GM19372 (cell line): ENCODE measurements around the gene TMEM270.
"Not testable (repeated sequence)": the region's sequence is repeated elsewhere in the genome, so short reads cannot be mapped to it uniquely, and the experiment has no call there.

ENCODE experiments used
- ATAC-seq: cut with Tn5 transposase; IDR thresholded peaks from one replicate; pipeline ENCODE4 v1.9.1; 2021; ENCODE audit warnings: mild to moderate bottlenecking, low read depth, moderate library complexity; ENCODE audit not compliant: unreplicated experiment

TMEM270 gene, protein sequence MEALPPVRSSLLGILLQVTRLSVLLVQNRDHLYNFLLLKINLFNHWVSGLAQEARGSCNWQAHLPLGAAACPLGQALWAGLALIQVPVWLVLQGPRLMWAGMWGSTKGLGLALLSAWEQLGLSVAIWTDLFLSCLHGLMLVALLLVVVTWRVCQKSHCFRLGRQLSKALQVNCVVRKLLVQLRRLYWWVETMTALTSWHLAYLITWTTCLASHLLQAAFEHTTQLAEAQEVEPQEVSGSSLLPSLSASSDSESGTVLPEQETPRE

GRCh38 chr7:73860859-73861258 is at the start of gene TMEM270:
Gene TMEM270, plus strand, starts transcription at chr7:73861159. Its CDS starts 36 bp downstream, at chr7:73861195.
- ATAC-seq = no peak

DNA sequence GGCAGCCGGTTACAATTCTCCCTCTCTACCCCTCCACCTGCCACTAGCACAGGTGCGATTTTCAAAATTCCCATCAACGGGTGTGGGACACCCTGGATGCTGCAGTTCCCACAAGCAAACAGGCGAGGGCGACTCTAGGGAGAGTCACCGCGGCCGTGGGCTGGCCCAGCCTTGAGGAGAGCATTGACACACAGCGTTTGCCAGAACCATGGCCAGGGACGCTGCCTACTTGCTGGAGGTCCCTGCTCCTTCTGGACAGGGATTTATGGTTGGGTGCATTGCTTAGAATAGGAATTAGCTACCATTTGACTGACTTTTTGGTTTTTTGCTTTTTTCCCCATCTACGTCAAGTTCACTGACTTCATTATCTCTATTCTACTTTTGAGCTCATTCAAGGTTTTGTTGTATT is 49.2 kb upstream of the TMEM270 start:
- no peak for ATAC-seq

DNA sequence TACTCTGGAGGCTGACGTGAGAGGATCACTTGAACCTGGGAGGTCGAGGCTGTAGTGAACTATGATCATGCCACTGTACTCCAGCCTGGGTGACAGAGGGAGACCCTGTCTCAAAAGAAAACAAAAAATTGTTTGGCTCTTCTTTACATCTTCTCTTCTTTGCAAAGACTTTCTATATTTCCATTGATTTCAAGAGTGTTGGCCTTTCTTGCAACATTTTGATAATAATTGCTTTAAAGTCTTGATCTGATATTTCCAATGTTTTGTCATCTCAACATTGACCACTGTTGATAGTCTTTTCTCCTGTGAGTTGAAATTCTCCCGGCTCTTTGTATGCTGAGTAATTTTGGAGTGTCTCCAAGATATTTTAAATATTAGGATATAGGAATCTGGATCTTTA is 48.0 kb upstream of the TMEM270 start:
- no peak for ATAC-seq

- ATAC-seq = no peak
Measured at GRCh38 chr7:73815436-73815835, 45.5 kb upstream of the TMEM270 start.

GRCh38 chr7:73817121-73817520 is 43.8 kb upstream of the TMEM270 start:
- no peak for ATAC-seq

DNA sequence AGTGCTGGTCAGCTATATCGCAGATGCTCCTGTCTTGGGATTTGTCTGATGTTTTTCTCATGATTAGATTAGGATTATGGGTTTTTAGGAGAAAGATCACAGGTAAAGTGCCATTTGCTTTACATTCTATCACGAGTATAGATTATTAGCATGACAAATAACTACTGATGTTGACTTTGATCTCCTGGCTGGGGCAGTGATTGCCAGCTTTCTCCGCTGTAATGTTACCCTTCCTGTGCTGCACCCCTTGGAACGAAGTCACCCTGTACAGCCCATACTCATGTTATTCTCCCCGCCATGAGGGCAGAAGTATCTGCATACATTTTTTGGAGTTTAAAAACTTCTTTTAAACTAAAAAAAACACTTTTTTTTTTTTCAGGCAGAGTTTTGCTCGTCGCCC is 40.9 kb upstream of the TMEM270 start:
- ATAC-seq = no peak

DNA sequence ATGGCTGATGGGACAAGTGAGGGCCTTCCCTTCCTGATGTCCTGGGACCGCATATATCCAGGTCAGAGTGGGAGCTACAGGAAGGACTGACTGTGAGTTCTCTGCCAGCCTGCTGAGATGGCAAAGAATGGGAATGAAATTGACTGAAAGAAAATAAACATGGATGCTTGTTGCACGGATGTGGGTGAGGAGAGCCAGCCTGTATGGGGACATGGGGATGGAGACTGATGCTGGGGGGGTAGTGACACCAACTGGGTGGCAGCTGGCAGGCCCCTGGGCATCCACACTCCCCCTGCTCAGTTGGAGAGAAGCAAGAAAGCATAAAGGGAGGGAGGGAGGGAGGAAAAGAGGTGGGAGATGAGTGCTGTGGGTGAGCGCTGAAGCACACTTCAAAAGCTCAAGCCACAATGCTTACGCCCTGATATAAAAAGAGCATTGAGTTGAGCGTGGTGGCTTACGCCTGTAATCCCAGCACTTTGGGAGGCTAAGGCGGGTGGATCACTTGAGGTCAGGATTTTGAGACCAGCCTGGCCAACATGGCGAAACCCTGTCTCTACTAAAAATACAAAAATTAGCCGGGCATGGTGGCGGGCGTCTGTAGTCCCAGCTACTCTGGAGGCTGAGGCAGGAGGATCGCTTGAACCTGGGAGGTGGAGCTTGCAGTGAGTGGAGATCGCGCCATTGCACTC is 39.2 kb upstream of the TMEM270 start:
- ATAC-seq = not testable (repeated sequence)

GRCh38 chr7:73822319-73823173 is 38.4 kb upstream of the TMEM270 start:
- ATAC-seq = no peak

DNA sequence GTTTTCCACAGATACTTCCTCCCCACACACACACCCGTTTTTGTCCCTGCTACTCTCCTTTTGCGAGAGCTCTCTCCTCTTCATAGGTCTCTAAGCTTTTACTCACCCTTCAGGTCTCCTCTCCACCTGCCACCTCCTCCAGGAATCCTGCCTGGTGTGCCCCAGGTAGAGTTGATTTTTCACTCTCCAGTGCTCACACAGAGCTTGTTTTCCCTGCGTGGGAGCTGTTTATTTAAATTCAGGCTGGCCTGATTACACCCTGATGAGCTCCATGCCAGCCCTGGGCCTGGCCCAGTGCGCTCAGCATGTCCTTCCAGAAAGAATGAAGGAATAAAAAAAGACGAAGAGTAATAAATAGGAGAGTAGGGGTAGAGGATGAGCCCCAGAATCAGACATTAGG is 37.7 kb upstream of the TMEM270 start:
- no peak for ATAC-seq

DNA sequence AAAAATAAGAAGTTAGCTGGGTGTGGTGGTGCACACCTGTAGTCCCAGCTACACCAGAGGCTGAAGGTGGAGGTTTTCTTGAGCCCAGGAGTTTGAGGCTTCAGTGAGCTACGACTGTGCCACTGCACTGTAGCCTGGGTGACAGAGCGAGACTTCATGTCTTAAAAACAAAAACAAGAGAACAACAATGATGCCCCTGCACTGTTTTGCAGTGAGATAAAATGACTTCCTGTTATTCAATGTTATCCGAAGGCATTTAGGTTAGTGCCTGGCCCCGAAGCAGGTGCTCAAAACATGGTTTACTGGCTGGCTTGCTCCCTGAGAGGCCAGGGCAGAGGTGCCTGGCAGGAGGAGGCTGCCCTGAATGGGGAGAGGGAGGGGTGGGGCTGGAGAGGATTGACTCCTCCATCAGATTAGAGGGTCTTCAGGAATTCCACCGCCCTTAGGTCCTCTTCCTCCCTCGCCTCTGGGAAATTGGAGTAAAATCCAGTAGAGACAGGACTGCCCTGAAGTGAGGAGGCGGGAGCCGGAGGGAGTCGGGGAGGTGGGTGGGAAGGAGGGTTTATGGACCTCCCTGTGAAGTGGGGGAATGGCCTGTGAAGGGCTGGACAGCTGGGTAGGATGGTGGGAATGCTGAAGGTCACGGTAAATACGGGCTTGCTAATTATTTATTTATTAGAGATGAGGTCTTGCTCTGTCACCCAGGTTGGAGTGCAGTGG is 36.9 kb upstream of the TMEM270 start:
- no peak for ATAC-seq

- no peak for ATAC-seq
Measured at GRCh38 chr7:73824986-73825385, 36.0 kb upstream of the TMEM270 start.

- no peak for ATAC-seq
Measured at GRCh38 chr7:73827567-73828106, 33.3 kb upstream of the TMEM270 start.

DNA sequence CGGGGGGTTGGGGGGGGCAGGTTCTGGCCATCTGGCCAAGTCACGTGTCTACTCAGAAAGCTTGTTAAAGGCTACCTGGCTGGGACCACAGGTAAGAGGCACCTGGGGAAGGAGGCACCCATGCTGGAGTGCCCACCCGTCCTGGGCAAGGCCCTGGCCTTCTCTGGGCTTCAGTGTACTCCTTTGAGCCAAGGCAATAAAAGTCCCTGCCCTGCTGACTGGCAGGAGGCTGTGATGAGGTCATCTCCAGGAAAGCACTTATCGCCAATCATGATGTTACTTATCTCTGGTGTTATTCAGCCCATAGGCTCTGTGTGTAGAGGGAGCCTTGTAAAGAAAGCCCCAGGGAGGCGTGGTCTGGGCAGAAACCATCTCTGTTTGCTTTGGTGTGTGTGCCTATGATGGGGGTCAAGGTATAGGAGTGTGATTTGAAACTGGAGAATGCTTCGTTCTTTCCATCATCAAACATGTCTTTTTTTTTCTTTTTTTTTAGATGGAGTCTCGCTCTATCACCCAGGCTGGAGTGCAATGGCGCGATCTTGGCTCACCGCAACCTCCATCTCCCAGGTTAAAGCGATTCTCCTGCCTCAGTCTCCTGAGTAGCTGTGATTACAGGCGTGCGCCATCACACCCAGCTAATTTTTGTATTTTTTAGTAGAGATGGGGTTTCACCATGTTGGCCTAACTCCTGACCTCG is 32.7 kb upstream of the TMEM270 start:
- no peak for ATAC-seq

DNA sequence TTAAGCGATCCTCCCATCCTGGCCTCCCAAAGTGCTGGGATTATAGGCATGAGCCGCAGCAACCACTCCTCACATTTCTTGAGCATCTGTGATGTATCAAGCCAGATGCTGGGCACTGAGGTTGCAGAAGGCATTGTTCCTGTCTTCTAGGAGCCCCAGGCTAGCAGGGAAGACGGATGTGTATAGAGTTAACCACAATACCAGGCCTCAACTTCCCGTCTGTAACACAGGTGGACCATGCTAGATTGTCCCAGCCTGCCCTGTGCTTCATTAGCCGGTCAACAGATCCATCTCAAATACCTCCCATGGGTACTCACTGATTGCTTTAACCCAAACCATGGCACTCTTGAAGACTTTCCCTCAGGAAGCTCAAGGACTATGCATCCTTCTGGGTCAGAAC is 32.0 kb upstream of the TMEM270 start:
- no peak for ATAC-seq

DNA sequence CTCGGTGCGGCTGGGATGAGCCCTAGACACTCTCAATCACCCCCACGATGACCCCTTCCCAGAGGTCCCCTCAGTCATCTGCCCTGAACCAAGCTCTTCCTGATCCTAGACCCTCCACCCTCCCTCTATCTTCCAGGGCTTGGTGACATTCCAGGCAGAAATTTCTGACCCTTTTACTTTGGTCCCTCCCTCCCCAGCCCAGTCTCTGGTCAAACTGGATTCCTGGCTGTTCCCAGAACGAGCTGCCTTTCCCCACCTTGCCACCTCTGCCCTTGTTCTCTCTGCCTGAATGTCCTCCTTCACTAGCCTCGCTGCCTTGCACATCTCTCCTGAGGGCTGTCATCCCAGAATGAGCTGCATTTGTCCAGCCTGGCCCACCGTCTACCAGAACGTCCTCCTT is 31.5 kb upstream of the TMEM270 start:
- ATAC-seq = no peak

DNA sequence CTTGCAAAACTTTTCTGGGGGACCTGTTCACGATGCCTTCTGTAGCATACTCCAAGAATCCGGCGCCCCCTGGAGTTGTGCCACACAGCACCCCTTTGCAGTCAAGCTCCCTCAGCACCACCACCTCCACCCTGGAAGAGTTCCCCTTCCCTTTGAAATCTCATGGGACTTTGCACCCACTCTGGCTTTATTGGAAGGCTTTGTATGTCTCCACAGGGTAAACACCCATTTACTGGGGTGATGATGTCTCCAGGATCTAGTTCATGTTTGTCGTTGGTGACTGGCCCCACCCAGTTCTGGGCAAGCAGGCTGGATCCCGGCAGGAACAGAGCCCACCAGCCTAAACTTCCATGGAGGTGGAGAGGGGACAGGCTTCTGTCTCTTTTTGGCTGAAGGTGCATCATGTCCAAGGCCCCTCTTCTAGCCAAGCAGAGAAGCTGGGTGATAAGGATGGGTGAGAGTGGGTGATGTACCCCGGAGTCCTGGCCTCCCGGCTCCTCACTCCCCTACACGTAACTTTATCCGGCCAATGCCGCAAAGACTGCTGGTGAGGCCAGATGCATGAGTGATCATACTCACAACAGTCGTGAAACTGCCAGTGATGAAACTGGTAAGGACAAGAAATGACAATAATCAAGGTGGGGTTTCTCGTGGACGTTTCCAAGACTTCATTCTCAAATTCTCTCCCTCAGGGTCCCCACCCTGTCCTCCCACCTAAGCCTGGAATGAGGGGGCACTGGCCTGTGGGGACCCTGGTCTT is 30.9 kb upstream of the TMEM270 start:
- no peak for ATAC-seq

DNA sequence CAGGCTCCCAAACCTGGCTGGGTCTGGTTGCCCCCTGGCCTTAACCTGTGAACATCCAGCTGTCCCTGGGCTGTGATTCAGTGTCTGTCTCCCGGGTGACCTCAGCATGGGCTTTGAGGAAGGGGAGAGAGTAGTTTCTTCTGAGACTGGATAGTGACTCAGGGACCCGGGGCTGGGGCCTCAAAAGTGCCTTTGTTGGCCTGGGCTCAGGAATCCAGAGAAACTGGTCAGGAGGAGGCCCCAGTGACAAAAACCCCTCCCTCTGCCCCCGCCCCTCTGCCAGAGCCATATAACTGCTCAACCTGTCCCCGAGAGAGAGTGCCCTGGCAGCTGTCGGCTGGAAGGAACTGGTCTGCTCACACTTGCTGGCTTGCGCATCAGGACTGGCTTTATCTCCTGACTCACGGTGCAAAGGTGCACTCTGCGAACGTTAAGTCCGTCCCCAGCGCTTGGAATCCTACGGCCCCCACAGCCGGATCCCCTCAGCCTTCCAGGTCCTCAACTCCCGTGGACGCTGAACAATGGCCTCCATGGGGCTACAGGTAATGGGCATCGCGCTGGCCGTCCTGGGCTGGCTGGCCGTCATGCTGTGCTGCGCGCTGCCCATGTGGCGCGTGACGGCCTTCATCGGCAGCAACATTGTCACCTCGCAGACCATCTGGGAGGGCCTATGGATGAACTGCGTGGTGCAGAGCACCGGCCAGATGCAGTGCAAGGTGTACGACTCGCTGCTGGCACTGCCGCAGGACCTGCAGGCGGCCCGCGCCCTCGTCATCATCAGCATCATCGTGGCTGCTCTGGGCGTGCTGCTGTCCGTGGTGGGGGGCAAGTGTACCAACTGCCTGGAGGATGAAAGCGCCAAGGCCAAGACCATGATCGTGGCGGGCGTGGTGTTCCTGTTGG is 30.0 kb upstream of the TMEM270 start, which contains the start of gene CLDN4:
TSS of gene CLDN4 (plus strand) at position 316 of the 903 bp plus-strand sequence. CDS start at position 522, 206 bp downstream.
- no peak for ATAC-seq

DNA sequence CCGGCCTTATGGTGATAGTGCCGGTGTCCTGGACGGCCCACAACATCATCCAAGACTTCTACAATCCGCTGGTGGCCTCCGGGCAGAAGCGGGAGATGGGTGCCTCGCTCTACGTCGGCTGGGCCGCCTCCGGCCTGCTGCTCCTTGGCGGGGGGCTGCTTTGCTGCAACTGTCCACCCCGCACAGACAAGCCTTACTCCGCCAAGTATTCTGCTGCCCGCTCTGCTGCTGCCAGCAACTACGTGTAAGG is 29.4 kb upstream of the TMEM270 start:
- no peak for ATAC-seq
